Islet precursor cell (in vitro differentiated cells): ENCODE data around the gene CYP1B1.
"Not testable (repeated sequence)": the region's sequence is repeated elsewhere in the genome, so short reads cannot be mapped to it uniquely, and the experiment has no call there.

Experiments used
- DNase-seq: peaks from one replicate; pipeline ENCODE4 v3.0.0-alpha.2; 2018

CYP1B1 gene

GRCh38 chr2:38098421-38099098 lies 22.6 kb upstream of the CYP1B1 start:
- no peak for DNase-seq

GRCh38 chr2:38097988-38098385 lies 22.0 kb upstream of the CYP1B1 start:
- no peak for DNase-seq

- DNase-seq: no peak
Measured at GRCh38 chr2:38097258-38097987, 21.5 kb upstream of the CYP1B1 start.

- peak; percentile 86 for DNase-seq
Measured at GRCh38 chr2:38095996-38096861, 20.3 kb upstream of the CYP1B1 start.

- DNase-seq: no peak
Measured at GRCh38 chr2:38095079-38095995, 19.4 kb upstream of the CYP1B1 start.

GRCh38 chr2:38093527-38094165 lies 17.7 kb upstream of the CYP1B1 start:
- DNase-seq: no peak

- DNase-seq: peak; percentile 57
Measured at GRCh38 chr2:38092196-38092902, 16.4 kb upstream of the CYP1B1 start.

GRCh38 chr2:38091760-38092159 lies 15.8 kb upstream of the CYP1B1 start:
- DNase-seq: no peak

GRCh38 chr2:38090928-38091327 lies 15.0 kb upstream of the CYP1B1 start:
- DNase-seq: no peak

GRCh38 chr2:38090212-38090611 lies 14.3 kb upstream of the CYP1B1 start:
- not testable (repeated sequence) for DNase-seq

- not testable (repeated sequence) for DNase-seq
Measured at GRCh38 chr2:38085998-38086698, 10.2 kb upstream of the CYP1B1 start.

- DNase-seq: not testable (repeated sequence)
Measured at GRCh38 chr2:38084556-38084955, 8.6 kb upstream of the CYP1B1 start.

- not testable (repeated sequence) for DNase-seq
Measured at GRCh38 chr2:38082727-38083126, 6.8 kb upstream of the CYP1B1 start.

- DNase-seq: no peak
Measured at GRCh38 chr2:38080346-38080745, 4.4 kb upstream of the CYP1B1 start.

- DNase-seq: no peak
Measured at GRCh38 chr2:38079116-38080052, 3.4 kb upstream of the CYP1B1 start.

- DNase-seq: no peak
Measured at GRCh38 chr2:38077431-38077769, 1.4 kb upstream of the CYP1B1 start.

- peak; percentile 79 for DNase-seq
Measured at GRCh38 chr2:38076710-38077430, 919 bp upstream of the CYP1B1 start.

GRCh38 chr2:38076152-38076709 lies 280 bp upstream of the CYP1B1 start:
- peak; percentile 91 for DNase-seq
